SJSA1 (cell line): ENCODE data around the gene EDEM2. TPM values are rescaled to one million over a fixed set of nuclear protein-coding genes. Genes with fewer than 3 reads are reported as not detected.
"Not testable (repeated sequence)": the region's sequence is repeated elsewhere in the genome, so short reads cannot be mapped to it uniquely, and the experiment has no call there.

Source experiments
- DNase-seq, 2 experiments: peaks; one replicate each; pipeline ENCODE4 v3.0.0-alpha.2; 2015 to 2020; ENCODE audit warnings: low spot score in 2 of 2, low read depth in 1 of 2
- H3K27ac ChIP-seq: fragments of 250-450 bp; sonication (Bioruptor Pico); 2 replicates; pipeline ENCODE4 v1.5.1; 2020; ENCODE audit warnings: mild to moderate bottlenecking, moderate library complexity
- H3K27me3 ChIP-seq: fragments of 250-450 bp; sonication (Bioruptor Pico); replicated peaks from 2 replicates; pipeline ENCODE4 v1.5.1; 2020; ENCODE audit warnings: mild to moderate bottlenecking, moderate library complexity
- H3K36me3 ChIP-seq: fragments of 250-450 bp; sonication (Bioruptor Pico); 2 replicates; pipeline ENCODE4 v1.5.1; 2020; ENCODE audit warnings: mild to moderate bottlenecking
- H3K4me1 ChIP-seq: fragments of 250-450 bp; sonication (Bioruptor Pico); replicated peaks from 2 replicates; pipeline ENCODE4 v1.6.1; 2021; ENCODE audit warnings: mild to moderate bottlenecking
- H3K4me3 ChIP-seq: fragments of 250-450 bp; sonication (Bioruptor Pico); 2 replicates; pipeline ENCODE4 v1.5.1; 2020; ENCODE audit warnings: mild to moderate bottlenecking
- H3K9me3 ChIP-seq: fragments of 250-450 bp; sonication (Bioruptor Pico); replicated peaks from 2 replicates; pipeline ENCODE4 v1.5.1; 2020; ENCODE audit warnings: mild to moderate bottlenecking
- total RNA-seq: library from RNA; depleted of rRNA; stranded (reverse); fragments of >200 nt; shearing (Covaris generic); gene quantifications from 2 replicates; pipeline ENCODE4 v1.2.3, GENCODE V29; 2014

The EDEM2 gene
- total RNA-seq, 1 experiment from 2014 or later = 19.1 TPM

GRCh38 chr20:35101620-35102019 lies 45.5 kb downstream of the EDEM2 start:
- H3K27me3 ChIP-seq = no peaks in the 10 kb centered on the region
- no peaks in the 10 kb centered on the region for H3K36me3 ChIP-seq
- no peak for DNase-seq
- no peaks in the 10 kb centered on the region for H3K4me1 ChIP-seq
- no peak overlapping the region for H3K27ac ChIP-seq
- H3K9me3 ChIP-seq = no peaks in the 10 kb centered on the region
- H3K4me3 ChIP-seq = no peak overlapping the region

GRCh38 chr20:35093267-35093884 lies 53.8 kb downstream of the EDEM2 start:
- DNase-seq = peak in 1 of 2 experiments; percentile 54

GRCh38 chr20:35092524-35093266 lies 54.4 kb downstream of the EDEM2 start, which contains the start of gene TRPC4AP:
TRPC4AP (minus strand) TSS chr20:35092807; CDS start chr20:35092781, 26 bp downstream.
- Histone ChIP-seq H3K4me1 (peaks cover 23% of the 10 kb centered on the region), H3K27ac (peak within 1 kb of the TSS; percentile 87), H3K9me3 (no peaks in the 10 kb centered on the region), H3K27me3 (no peaks in the 10 kb centered on the region), H3K36me3 (peaks cover 20% of the 10 kb centered on the region), H3K4me3 (peak within 1 kb of the TSS; percentile 84)
- peak; percentile 87 to 97 for DNase-seq

More at GRCh38 chr20:35093267-35093884, 53.8 kb downstream of the EDEM2 start:
- Histone ChIP-seq H3K27ac (peak overlapping the region; percentile 87), H3K9me3 (no peaks in the 10 kb centered on the region), H3K4me3 (peak overlapping the region; percentile 84), H3K27me3 (no peaks in the 10 kb centered on the region), H3K36me3 (peaks cover 13% of the 10 kb centered on the region), H3K4me1 (peaks cover 20% of the 10 kb centered on the region)

- peaks cover 22% of the 10 kb centered on the region for H3K36me3 ChIP-seq
- DNase-seq = peak in 1 of 2 experiments; percentile 54
- no peaks in the 10 kb centered on the region for H3K27me3 ChIP-seq
- H3K4me3 ChIP-seq = peak overlapping the region; percentile 84
- H3K4me1 ChIP-seq = peaks cover 23% of the 10 kb centered on the region
- H3K27ac ChIP-seq = peak overlapping the region; percentile 87
- H3K9me3 ChIP-seq = no peaks in the 10 kb centered on the region
These were observed 55.2 kb downstream of the EDEM2 start for GRCh38 chr20:35091816-35092523.

- no peaks in the 10 kb centered on the region for H3K27me3 ChIP-seq
- H3K9me3 ChIP-seq = no peaks in the 10 kb centered on the region
- H3K4me1 ChIP-seq = peaks cover 19% of the 10 kb centered on the region
- no peak overlapping the region for H3K4me3 ChIP-seq
- peaks cover 27% of the 10 kb centered on the region for H3K36me3 ChIP-seq
- no peak overlapping the region for H3K27ac ChIP-seq
- DNase-seq = no peak
These were observed 58.6 kb downstream of the EDEM2 start for GRCh38 chr20:35088231-35089145.

GRCh38 chr20:35087791-35088190 lies 59.3 kb downstream of the EDEM2 start:
- DNase-seq = no peak
- Histone ChIP-seq H3K9me3 (no peaks in the 10 kb centered on the region), H3K27me3 (no peaks in the 10 kb centered on the region), H3K36me3 (peaks cover 27% of the 10 kb centered on the region), H3K27ac (no peak overlapping the region), H3K4me1 (peaks cover 12% of the 10 kb centered on the region), H3K4me3 (no peak overlapping the region)

GRCh38 chr20:35087355-35087754 lies 59.8 kb downstream of the EDEM2 start:
- Histone ChIP-seq H3K9me3 (no peaks in the 10 kb centered on the region), H3K4me3 (no peak overlapping the region), H3K36me3 (peaks cover 27% of the 10 kb centered on the region), H3K27ac (no peak overlapping the region), H3K27me3 (no peaks in the 10 kb centered on the region), H3K4me1 (peaks cover 11% of the 10 kb centered on the region)
- no peak for DNase-seq

- H3K9me3 ChIP-seq = no peaks in the 10 kb centered on the region
- DNase-seq = no peak
- no peak overlapping the region for H3K4me3 ChIP-seq
- no peaks in the 10 kb centered on the region for H3K27me3 ChIP-seq
- H3K4me1 ChIP-seq = 0 out of 2 replicates have a peak, but pooled peaks cover 3% of the 10 kb centered on the region
- H3K36me3 ChIP-seq = peaks cover 18% of the 10 kb centered on the region
- H3K27ac ChIP-seq = no peak overlapping the region
These were observed 61.5 kb downstream of the EDEM2 start for GRCh38 chr20:35085477-35086225.

GRCh38 chr20:35084998-35085397 lies 62.1 kb downstream of the EDEM2 start:
- no peak for DNase-seq
- 0 out of 2 replicates have a peak, but pooled peaks cover 3% of the 10 kb centered on the region for H3K4me1 ChIP-seq
- H3K27ac ChIP-seq = no peak overlapping the region
- H3K9me3 ChIP-seq = no peaks in the 10 kb centered on the region
- H3K4me3 ChIP-seq = no peak overlapping the region
- H3K27me3 ChIP-seq = no peaks in the 10 kb centered on the region
- peaks cover 18% of the 10 kb centered on the region for H3K36me3 ChIP-seq

GRCh38 chr20:35080348-35080642 lies 66.8 kb downstream of the EDEM2 start:
- not testable (repeated sequence) for H3K4me1 ChIP-seq, H3K4me3 ChIP-seq, H3K9me3 ChIP-seq, H3K27ac ChIP-seq, H3K27me3 ChIP-seq, DNase-seq
- peaks cover 30% of the 10 kb centered on the region for H3K36me3 ChIP-seq

- Histone ChIP-seq H3K27ac (no peak overlapping the region), H3K4me1 (no peaks in the 10 kb centered on the region), H3K9me3 (no peaks in the 10 kb centered on the region), H3K36me3 (peaks cover 28% of the 10 kb centered on the region), H3K27me3 (no peaks in the 10 kb centered on the region), H3K4me3 (no peak overlapping the region)
- no peak for DNase-seq
These were observed 67.4 kb downstream of the EDEM2 start for GRCh38 chr20:35079472-35080347.

GRCh38 chr20:35077872-35078271 lies 69.3 kb downstream of the EDEM2 start:
- Histone ChIP-seq H3K4me3 (no peak overlapping the region), H3K27me3 (no peaks in the 10 kb centered on the region), H3K4me1 (no peaks in the 10 kb centered on the region), H3K27ac (no peak overlapping the region), H3K36me3 (peaks cover 30% of the 10 kb centered on the region), H3K9me3 (no peaks in the 10 kb centered on the region)
- no peak for DNase-seq
